Fibroblast of mammary gland (primary cell): ENCODE data around the gene OR2A42.
"Not testable (repeated sequence)": the region's sequence is repeated elsewhere in the genome, so short reads cannot be mapped to it uniquely, and the experiment has no call there.

ENCODE experiments used
- DNase-seq: peaks from one replicate; pipeline ENCODE4 v3.0.0-alpha.2; 2010; ENCODE audit warnings: low read depth
- H3K4me3 ChIP-seq: 2 replicates; pipeline ENCODE4 v1.5.1; 2011; ENCODE audit warnings: low read depth, mild to moderate bottlenecking, low read length, moderate library complexity; ENCODE audit not compliant: control insufficient read depth
- TF ChIP-seq, protein P1 (sequence below): conservative IDR thresholded peaks from 2 replicates; pipeline ENCODE4 v1.5.1; 2011; ENCODE audit warnings: low read depth, low read length, inconsistent platforms; ENCODE audit not compliant: control insufficient read depth, insufficient read depth

OR2A42 gene

DNA sequence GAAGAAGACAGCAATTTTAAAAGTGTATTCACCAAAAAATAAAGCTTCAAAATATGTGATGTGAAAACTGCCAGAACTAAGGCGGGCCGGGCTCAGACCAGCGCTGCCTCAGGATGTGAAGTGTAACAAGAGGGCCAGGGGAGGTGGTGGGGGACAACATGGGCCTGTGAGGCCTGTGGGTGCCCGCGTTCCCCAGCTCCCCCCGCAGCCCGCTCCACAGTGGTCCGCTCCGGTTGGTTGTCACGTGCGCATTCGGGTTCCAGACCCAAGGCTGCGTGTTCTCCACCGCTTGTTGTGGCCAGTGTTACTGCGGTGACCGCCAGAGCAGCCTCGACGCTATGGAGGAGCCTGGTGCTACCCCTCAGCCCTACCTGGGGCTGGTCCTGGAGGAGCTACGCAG is 56.2 kb downstream of the OR2A42 start, which contains the start of gene CTAGE4:
Gene CTAGE4, plus strand, starts transcription at position 301 of the 400 bp plus-strand sequence. Its CDS starts 38 bp downstream, at position 339.
- not testable (repeated sequence) for DNase-seq, H3K4me3 ChIP-seq

DNA sequence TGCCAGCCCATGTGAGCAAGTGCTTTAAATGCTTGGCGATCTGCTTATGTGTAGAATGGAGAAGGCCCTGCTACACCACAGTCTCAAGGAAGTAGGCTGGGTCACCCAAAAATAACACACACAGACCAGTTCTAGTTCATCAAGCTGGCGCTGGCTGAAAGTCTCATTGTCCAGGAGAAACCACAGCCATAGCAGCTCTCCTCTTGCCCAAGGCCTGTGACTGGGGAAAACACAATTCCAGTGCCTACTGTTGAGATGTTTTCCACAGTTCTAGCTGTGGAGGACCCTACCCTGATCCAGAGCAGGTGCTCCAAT is 60.3 kb downstream of the OR2A42 start:
- H3K4me3 ChIP-seq, DNase-seq: not testable (repeated sequence)

DNA sequence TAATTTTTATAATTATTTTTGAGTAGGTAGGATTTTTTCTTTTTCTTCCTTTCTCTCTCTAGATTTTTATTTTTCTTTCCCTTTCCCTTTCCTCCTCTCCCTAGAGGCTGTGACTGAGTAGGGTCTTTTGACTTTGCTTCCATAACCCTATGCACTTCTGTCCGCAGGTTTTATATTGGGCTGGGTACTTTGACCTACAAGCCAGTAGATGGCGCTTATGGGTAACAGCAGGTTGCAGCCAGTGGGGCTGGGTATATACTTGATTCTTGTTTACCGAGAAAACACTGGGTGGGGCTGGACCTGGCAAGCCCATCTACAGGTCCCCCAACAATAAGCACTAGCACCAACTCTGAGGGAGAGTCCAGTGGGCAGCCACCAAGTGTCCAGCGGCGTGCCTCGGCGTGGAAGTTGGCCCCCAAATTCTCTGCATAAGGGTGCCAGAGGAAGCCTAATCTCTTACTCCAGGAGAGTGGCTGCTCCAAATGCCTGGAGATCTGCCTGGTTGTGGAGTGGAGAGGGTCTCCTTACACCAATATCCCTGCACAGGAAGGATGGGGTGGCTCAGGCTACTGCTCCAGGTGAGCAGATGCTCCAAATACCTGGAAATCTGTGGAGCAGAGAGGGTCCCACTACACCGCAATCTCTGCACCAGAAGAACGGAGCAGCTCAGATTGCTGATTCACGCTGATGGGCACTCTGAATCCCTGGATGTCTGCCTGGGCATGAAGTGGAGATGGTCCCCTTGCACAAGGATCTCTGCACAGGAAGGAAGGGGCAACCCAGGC is 60.8 kb downstream of the OR2A42 start:
- not testable (repeated sequence) for H3K4me3 ChIP-seq
- DNase-seq = peak; percentile 35
- TF ChIP-seq, protein P1, sequence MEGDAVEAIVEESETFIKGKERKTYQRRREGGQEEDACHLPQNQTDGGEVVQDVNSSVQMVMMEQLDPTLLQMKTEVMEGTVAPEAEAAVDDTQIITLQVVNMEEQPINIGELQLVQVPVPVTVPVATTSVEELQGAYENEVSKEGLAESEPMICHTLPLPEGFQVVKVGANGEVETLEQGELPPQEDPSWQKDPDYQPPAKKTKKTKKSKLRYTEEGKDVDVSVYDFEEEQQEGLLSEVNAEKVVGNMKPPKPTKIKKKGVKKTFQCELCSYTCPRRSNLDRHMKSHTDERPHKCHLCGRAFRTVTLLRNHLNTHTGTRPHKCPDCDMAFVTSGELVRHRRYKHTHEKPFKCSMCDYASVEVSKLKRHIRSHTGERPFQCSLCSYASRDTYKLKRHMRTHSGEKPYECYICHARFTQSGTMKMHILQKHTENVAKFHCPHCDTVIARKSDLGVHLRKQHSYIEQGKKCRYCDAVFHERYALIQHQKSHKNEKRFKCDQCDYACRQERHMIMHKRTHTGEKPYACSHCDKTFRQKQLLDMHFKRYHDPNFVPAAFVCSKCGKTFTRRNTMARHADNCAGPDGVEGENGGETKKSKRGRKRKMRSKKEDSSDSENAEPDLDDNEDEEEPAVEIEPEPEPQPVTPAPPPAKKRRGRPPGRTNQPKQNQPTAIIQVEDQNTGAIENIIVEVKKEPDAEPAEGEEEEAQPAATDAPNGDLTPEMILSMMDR = peak; percentile 36
